Measurements from ENCODE around the gene EXOSC3. TPM values are rescaled to one million over a fixed set of nuclear protein-coding genes. Genes with fewer than 3 reads are reported as not detected.

The EXOSC3 gene
- total and polyA plus RNA-seq, 2 of the 8 experiments (the other 6 are each of a cell fraction or from before 2014, with no cell fraction given), result 46.7 to 73.4 TPM

GRCh38 chr9:37800631-37801286 is 15.9 kb upstream of the EXOSC3 start, which contains the start of gene DCAF10 (continued):
- TF ChIP-seq USF2 (IDR thresholded peaks at IDR 0.05; ENCODE audit: low read length), result no peak
- no peak for TF ChIP-seq NRF1 (IDR thresholded peaks at IDR 0.05; ENCODE audit: low read depth, low read length)
- TF ChIP-seq EZH2 (IDR thresholded peaks at IDR 0.05; ENCODE audit: low read depth, low read length, severe bottlenecking), result no peak
- peak; percentile 62; the same call in 1 of the 2 replicates for TF ChIP-seq CHD2 (IDR thresholded peaks at IDR 0.05; ENCODE audit: low read length)
- no peak; the same call in 1 of the 2 replicates for TF ChIP-seq JUND (IDR thresholded peaks at IDR 0.05; ENCODE audit: low read length)
- TF ChIP-seq BCL11A (IDR thresholded peaks at IDR 0.05; ENCODE audit: low read depth in 2 of 2, low read length in 2 of 2), result no peak
- no peak for TF ChIP-seq TEAD4 (IDR thresholded peaks at IDR 0.05; ENCODE audit: low read depth, low read length)
- TF ChIP-seq POLR2A (IDR thresholded peaks at IDR 0.05; ENCODE audit: control extremely low read depth in 1 of 2, low read depth in 2 of 2, low read length in 2 of 2), result peak; percentile 65 to 82; a peak in 2 of 3 replicates
